Pancreas (tissue), 10 donors: ENCODE data around the gene CRMP1. TPM values are rescaled to one million over a fixed set of nuclear protein-coding genes. Genes with fewer than 3 reads are reported as not detected.

Source experiments
- ATAC-seq, 4 donors: fragments of 200-7000 bp; cut with Tn5 transposase; one replicate each; pipeline versions ENCODE4 v1.8.0 to v1.9.1; 2020; ENCODE audit warnings: mild to moderate bottlenecking in 4 of 4, moderate library complexity in 4 of 4
- DNase-seq, 6 donors: peaks; one replicate each; pipeline ENCODE4 v3.0.0-alpha.2; 2020
- FAIRE-seq: peaks from 2 replicates; lab custom pipeline; 2012; peaks lifted over from hg19 to GRCh38; lab: Jason Lieb, UNC
- H3K27ac ChIP-seq, 4 donors: fragments of 200-600 bp; sonication (generic); 1 replicate in 3 of 4; 2 replicates in 1 of 4; pipeline versions ENCODE4 v1.5.0 to v1.8.0; 2020
- H3K27me3 ChIP-seq, 4 donors: fragments of 200-600 bp; one replicate each; pipeline ENCODE4 v1.8.0; 2021
- H3K36me3 ChIP-seq, 3 donors: fragments of 200-600 bp; sonication (generic) in 1 of 3; one replicate each; pipeline versions ENCODE4 v1.5.0 to v1.8.0; 2020 to 2021
- H3K4me1 ChIP-seq, 3 donors: fragments of 200-600 bp; one replicate each; pipeline ENCODE4 v1.8.0; 2021
- H3K4me3 ChIP-seq, 4 donors: fragments of 200-600 bp; sonication (generic) in 2 of 4; one replicate each; pipeline versions ENCODE4 v1.5.0 to v1.8.0; 2020 to 2021
- H3K9me3 ChIP-seq, 4 donors: fragments of 200-600 bp; one replicate each; pipeline ENCODE4 v1.8.0; 2021
- CTCF ChIP-seq, 4 donors: fragments of 200-600 bp; sonication (generic) in 3 of 4; IDR thresholded peaks; one replicate each; pipeline versions ENCODE4 v1.5.0 to v1.8.0; 2021; ENCODE audit warnings: antibody characterized with exemption in 4 of 4
- WGBS, 2 donors: extraction: QIAGEN DNeasy Blood & Tissue Kit; methylation state at CpG; one replicate each; pipeline ENCODE4 v1.1.7; 2013; 5-methylcytosine and 5-hydroxymethylcytosine counted together
- intact Hi-C, 3 donors: fragments of 100-400 bp; cut with DNase I; formaldehyde crosslinking; loops; one replicate each; pipeline versions ENCODE4 v1.11.1 to v1.14.2; 2022
- microRNA-seq, 2 donors: library from miRNA; unstranded; fragments of <30 nt; microRNA quantifications; one replicate each; pipeline versions ENCODE4 to v1.1.0, GENCODE V29; 2019 to 2020
- polyA plus RNA-seq, 2 donors: library from polyadenylated mRNA; stranded (reverse); fragments of 200-250 nt; gene quantifications; one replicate each; pipeline ENCODE4 v1.2.3, GENCODE V29; 2013
- total RNA-seq, 6 donors: library from RNA; stranded (reverse); fragmentation: NEBNext Ultra II Directional in 4 of 6; extraction: Animal tissue kit (Norgen Biotek cat#: 25700) in 4 of 6; gene quantifications; one replicate each; pipeline versions ENCODE4 v1.2.1 to v1.2.4, GENCODE V29; 2021 to 2023
- donor health status: healthy with polysubstance abuse.
- donor health status: DM: no; HTN: no; CAD: no; lungs with moderate emphysema.
- donor health status: DM: no; HTN: no; CAD: no.
- donor health status: control.
- donor health status: control.
- donor health status: Bipolar disorder and iron deficiency.
- donor health status: DM: yes; HTN: yes; CAD: no.
- donor health status: DM: no; HTN: no; CAD: no.
- donor health status: DM: no; HTN: no; CAD: no.
- donor health status: DM: yes; HTN: yes; CAD: no.

Gene CRMP1
- total and polyA plus RNA-seq, 8 donors, result 0.69 to 21.4 (median 2.6) TPM

GRCh38 chr4:5776510-5776909 is 116.4 kb downstream of the CRMP1 start:
- H3K27me3 ChIP-seq, result no peaks in the 10 kb centered on the region
- 95 to 98% methylated on average over 1 of the region's 1 CpG for WGBS, 2 donors
- intact Hi-C loops, result no loop called here
- DNase-seq, result no peak
- no peaks in the 10 kb centered on the region for H3K36me3 ChIP-seq
- ATAC-seq, result no peak
- H3K4me1 ChIP-seq, result no peaks in the 10 kb centered on the region
- H3K4me3 ChIP-seq, result no peak overlapping the region
- no peak for TF ChIP-seq CTCF (IDR thresholded peaks at IDR 0.05)
- H3K27ac ChIP-seq, result no peak overlapping the region
- H3K9me3 ChIP-seq, result peaks cover 0 to 3% (median 0%) of the 10 kb centered on the region in 4 donors
- FAIRE-seq, result no peak

GRCh38 chr4:5774416-5775036 is 118.4 kb downstream of the CRMP1 start:
- no peak for TF ChIP-seq CTCF (IDR thresholded peaks at IDR 0.05)
- Histone ChIP-seq H3K9me3 (peaks cover 0 to 3% (median 0%) of the 10 kb centered on the region in 4 donors), H3K27me3 (no peaks in the 10 kb centered on the region), H3K4me1 (no peaks in the 10 kb centered on the region), H3K36me3 (no peaks in the 10 kb centered on the region), H3K4me3 (no peak overlapping the region), H3K27ac (no peak overlapping the region)
- ATAC-seq (no peak), FAIRE-seq (no peak), DNase-seq (no peak)
- intact Hi-C loops, result no loop called here
- WGBS, 2 donors, result 89 to 95% methylated on average over 2 of the region's 2 CpGs

GRCh38 chr4:5773271-5773555 is 119.7 kb downstream of the CRMP1 start:
- intact Hi-C loops, result no loop called here
- H3K9me3 ChIP-seq, result peaks cover 0 to 3% (median 0%) of the 10 kb centered on the region in 4 donors
- H3K4me1 ChIP-seq, result no peaks in the 10 kb centered on the region
- H3K4me3 ChIP-seq, result no peak overlapping the region
- TF ChIP-seq CTCF (IDR thresholded peaks at IDR 0.05), result no peak
- DNase-seq (no peak), ATAC-seq (peak in 1 of 4 donors; percentile 27), FAIRE-seq (no peak)
- no peaks in the 10 kb centered on the region for H3K36me3 ChIP-seq
- H3K27ac ChIP-seq, result no peak overlapping the region
- H3K27me3 ChIP-seq, result no peaks in the 10 kb centered on the region
- 98% methylated on average over 2 of the region's 2 CpGs for WGBS, 2 donors

- no peak for TF ChIP-seq CTCF (IDR thresholded peaks at IDR 0.05)
- H3K4me3 ChIP-seq, result no peak overlapping the region
- no peak overlapping the region for H3K27ac ChIP-seq
- H3K9me3 ChIP-seq, result peaks cover 0 to 3% (median 0%) of the 10 kb centered on the region in 4 donors
- intact Hi-C loops, result no loop called here
- FAIRE-seq (no peak), DNase-seq (no peak), ATAC-seq (no peak)
- H3K36me3 ChIP-seq, result no peaks in the 10 kb centered on the region
- WGBS, 2 donors, result 91% methylated on average over 9 of the region's 9 CpGs
- H3K27me3 ChIP-seq, result no peaks in the 10 kb centered on the region
- H3K4me1 ChIP-seq, result no peaks in the 10 kb centered on the region
Measured at GRCh38 chr4:5772528-5773270, 120.2 kb downstream of the CRMP1 start.

Small RNAs within 50 kb of the gene (microRNA-seq; reads per million reads assigned to microRNA genes)
- gene MIR378D1, result 0 to 0.59 reads per million in 2 donors

Other genes with a start within 250 kb of the CRMP1 start
- gene EVC2, start 184.5 kb downstream of the CRMP1 start, total RNA-seq, result 1 to 10 TPM; 1.2 to 4.2 (median 1.9) TPM
- 1 to 10 TPM; 1.8 to 2.6 TPM for gene EVC2, start 184.5 kb downstream of the CRMP1 start, polyA plus RNA-seq
- 10 to 100 TPM; 10.4 to 17.8 (median 13.3) TPM for gene EVC, start 181.9 kb downstream of the CRMP1 start, total RNA-seq
- 10 to 100 TPM in 1 of 2 donors, 1 to 10 TPM in 1; 2.8 to 10.3 TPM for gene EVC, start 181.9 kb downstream of the CRMP1 start, polyA plus RNA-seq
- gene C4orf50, start 125.3 kb upstream of the CRMP1 start, total RNA-seq, result under 1 TPM; under 0.01 to 0.09 (median 0.05) TPM
- under 1 TPM; 0.08 to 0.23 TPM for gene C4orf50, start 125.3 kb upstream of the CRMP1 start, polyA plus RNA-seq